Stimulated activated CD8-positive, alpha-beta memory T cell treated with anti-CD3 and anti-CD28 coated beads, Interleukin-2, amount 100 ng/mL, for 1 hour (primary cell): ENCODE data around the gene PPIG.
"Not testable (repeated sequence)": the region's sequence is repeated elsewhere in the genome, so short reads cannot be mapped to it uniquely, and the experiment has no call there.

Experiments
- DNase-seq, 2 donors: peaks; one replicate each; pipeline ENCODE4 v3.0.0-alpha.2; 2020; ENCODE audit warnings: low read depth in 2 of 2

Gene PPIG

GRCh38 chr2:169584005-169584877 lies at the start of gene PPIG:
Gene PPIG (plus strand): TSS chr2:169584351. CDS start chr2:169604042, 19,691 bp downstream.
- peak; percentile 73 to 77 for DNase-seq

GRCh38 chr2:169539460-169539859 lies 44.7 kb upstream of the PPIG start:
- DNase-seq = not testable (repeated sequence)

GRCh38 chr2:169540146-169540545 lies 44.0 kb upstream of the PPIG start:
- no peak for DNase-seq

- DNase-seq = no peak
These were observed 41.7 kb upstream of the PPIG start for GRCh38 chr2:169542433-169542832.

- no peak for DNase-seq
These were observed 37.4 kb upstream of the PPIG start for GRCh38 chr2:169546756-169547155.

GRCh38 chr2:169561364-169561763 lies 22.8 kb upstream of the PPIG start:
- DNase-seq = no peak

GRCh38 chr2:169562084-169562483 lies 22.1 kb upstream of the PPIG start:
- not testable (repeated sequence) for DNase-seq

GRCh38 chr2:169562519-169562918 lies 21.6 kb upstream of the PPIG start:
- DNase-seq = no peak

- no peak for DNase-seq
These were observed 18.5 kb upstream of the PPIG start for GRCh38 chr2:169565686-169566085.

GRCh38 chr2:169569948-169570347 lies 14.2 kb upstream of the PPIG start:
- no peak for DNase-seq

- not testable (repeated sequence) for DNase-seq
These were observed 13.4 kb upstream of the PPIG start for GRCh38 chr2:169570752-169571151.

GRCh38 chr2:169571571-169571970 lies 12.6 kb upstream of the PPIG start:
- DNase-seq = no peak

- DNase-seq = no peak
These were observed 12.0 kb upstream of the PPIG start for GRCh38 chr2:169572189-169572588.

- DNase-seq = no peak
These were observed 11.4 kb upstream of the PPIG start for GRCh38 chr2:169572821-169573159.

- peak; percentile 58 to 73 for DNase-seq
These were observed 10.8 kb upstream of the PPIG start, which contains the start of gene FASTKD1 for GRCh38 chr2:169573160-169573973. Gene FASTKD1 (minus strand): TSS chr2:169573865. CDS start chr2:169572029, 1,836 bp downstream.

- DNase-seq = no peak
These were observed 10.2 kb upstream of the PPIG start for GRCh38 chr2:169573974-169574299.

GRCh38 chr2:169574539-169574938 lies 9.6 kb upstream of the PPIG start:
- DNase-seq = not testable (repeated sequence)

GRCh38 chr2:169575264-169575663 lies 8.9 kb upstream of the PPIG start:
- not testable (repeated sequence) for DNase-seq

GRCh38 chr2:169579044-169579443 lies 5.1 kb upstream of the PPIG start:
- DNase-seq = no peak

GRCh38 chr2:169582552-169583266 lies 1.4 kb upstream of the PPIG start:
- DNase-seq = not testable (repeated sequence)

GRCh38 chr2:169583518-169583917 lies 633 bp upstream of the PPIG start:
- DNase-seq = no peak

- DNase-seq = no peak
These were observed 1.5 kb downstream of the PPIG start for GRCh38 chr2:169585673-169586072.
